22Rv1 (cell line): ENCODE data around the gene HEMK1.
A peak's percentile ranks its signal among the peaks of the same experiment; 100 is the strongest.

ENCODE experiments used
- H3K27ac ChIP-seq: fragments of 450-650 bp; 2 replicates; pipeline ENCODE4 v1.5.1; 2017
- CTCF ChIP-seq: fragments of 450-650 bp; IDR thresholded peaks from 2 replicates; pipeline ENCODE4 v1.5.1; 2017; ENCODE audit warnings: mild to moderate bottlenecking
- ZFX ChIP-seq: fragments of 450-650 bp; IDR thresholded peaks from 2 replicates; pipeline ENCODE4 v1.6.1; 2017; ENCODE audit warnings: antibody characterized with exemption, borderline replicate concordance

Gene HEMK1

GRCh38 chr3:50570508-50571279 lies 1.4 kb downstream of the HEMK1 start:
- H3K27ac ChIP-seq: no peak overlapping the region
- TF ChIP-seq CTCF: no peak
- no peak for TF ChIP-seq ZFX

DNA sequence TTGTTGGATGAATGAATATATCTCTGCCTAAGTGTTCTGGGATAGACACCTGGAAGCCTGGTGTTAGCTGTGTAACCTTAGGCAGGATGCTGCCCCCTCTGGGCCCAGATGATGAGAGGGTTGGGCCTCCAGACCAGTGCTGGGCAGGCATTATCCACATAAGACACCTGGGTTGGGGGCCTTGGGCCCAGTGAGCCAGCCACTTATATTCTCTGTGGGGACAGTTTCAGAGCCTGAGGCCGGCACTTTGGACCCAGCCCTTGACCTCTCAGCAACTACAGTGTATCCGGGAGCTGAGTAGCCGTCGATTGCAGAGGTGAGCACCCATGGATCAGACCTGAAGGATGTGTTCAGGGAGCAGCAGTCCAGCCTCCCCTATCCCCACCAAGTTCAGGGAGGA lies 2.2 kb downstream of the HEMK1 start:
- TF ChIP-seq CTCF (no peak), ZFX (no peak)
- no peak overlapping the region for H3K27ac ChIP-seq

- H3K27ac ChIP-seq: no peak overlapping the region
Measured at GRCh38 chr3:50572158-50572557, 2.8 kb downstream of the HEMK1 start.

GRCh38 chr3:50572801-50573371 lies 3.6 kb downstream of the HEMK1 start:
- H3K27ac ChIP-seq: no peak overlapping the region
- TF ChIP-seq CTCF (no peak), ZFX (no peak)

More at GRCh38 chr3:50572158-50572557, 2.8 kb downstream of the HEMK1 start:
- TF ChIP-seq ZFX (no peak), CTCF (peak; percentile 85)

- no peak overlapping the region for H3K27ac ChIP-seq
Measured at GRCh38 chr3:50573566-50574443, 4.5 kb downstream of the HEMK1 start.

DNA sequence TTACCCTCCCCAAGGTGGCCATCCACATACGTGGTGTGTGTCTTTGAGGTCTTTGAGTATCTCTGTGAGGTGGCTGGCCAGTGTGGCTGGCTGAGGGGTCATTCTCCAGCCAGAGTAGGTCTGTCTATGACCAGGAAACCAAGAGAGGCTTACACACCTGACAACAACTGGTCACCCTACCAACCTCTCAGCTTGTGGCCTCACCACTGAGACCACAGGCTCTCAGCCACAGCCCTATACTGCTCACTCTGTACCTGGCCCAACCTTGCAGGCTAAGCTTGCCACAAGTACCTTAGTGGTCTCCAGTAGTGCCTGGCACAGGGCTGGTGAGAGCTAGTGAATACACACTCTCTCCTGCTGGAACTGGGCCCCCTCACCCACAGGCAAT lies 5.1 kb downstream of the HEMK1 start:
- no peak overlapping the region for H3K27ac ChIP-seq
- no peak for TF ChIP-seq ZFX
- no peak for TF ChIP-seq CTCF

More at GRCh38 chr3:50573566-50574443, 4.5 kb downstream of the HEMK1 start:
- TF ChIP-seq CTCF (no peak), ZFX (no peak)
